K562 (cell line): ENCODE measurements around the gene CDC14A. TPM values are rescaled to one million over a fixed set of nuclear protein-coding genes. Genes with fewer than 3 reads are reported as not detected.

ENCODE experiments used
- ATAC-seq: fragments of 200-7000 bp; cut with Tn5 transposase; 3 replicates; pipeline ENCODE4 v1.9.1; 2020; ENCODE audit warnings: moderate library complexity
- BruUV-seq: library from RNA; stranded (reverse); fragments of 400-500 nt; replicated peaks from 2 replicates; lab custom pipeline; 2021; lab: Mats Ljungman, UMichigan
- CTCF ChIA-PET: fragments of 300-600 bp; formaldehyde crosslinking; extraction: SDS; loops from one replicate; lab custom pipeline; 2021; ENCODE audit warnings: low intra/inter-chr PET ratio; lab: Yijun Ruan, JAX
- POLR2A ChIA-PET: fragments of 300-600, 350-650 bp; sonication (Branson Sonifier 250); formaldehyde crosslinking; extraction: SDS; loops from one replicate; lab custom pipeline; 2021; ENCODE audit warnings: antibody characterized with exemption, inconsistent platforms; lab: Yijun Ruan, JAX
- DNase-seq, 4 experiments: peaks; one replicate each; pipeline versions ENCODE4 v3.0.0 to v3.0.0-alpha.2; 2011 to 2018; ENCODE audit warnings: low spot score in 3 of 4, mixed read lengths in 3 of 4; ENCODE audit errors: extremely low read depth in 1 of 4
- FAIRE-seq: peaks from 2 replicates; lab custom pipeline; 2011; peaks lifted over from hg19 to GRCh38; lab: Jason Lieb, UNC
- H2AFZ ChIP-seq: 2 replicates; pipeline ENCODE4 v1.6.0; 2011; ENCODE audit warnings: low read depth, low read length, control low read depth, inconsistent platforms
- H3K27ac ChIP-seq: fragments of 200-600 bp; 3 replicates; pipeline ENCODE4 v1.8.0; 2011; ENCODE audit warnings: low read depth, mild to moderate bottlenecking, control low read depth, inconsistent platforms, low read length, moderate library complexity, mixed read lengths; ENCODE audit errors: extremely low read depth
- H3K27me3 ChIP-seq, 2 experiments: fragments of 300-600 bp in 1 of 2; 2 replicates in 1 of 2; 3 replicates in 1 of 2; pipeline versions ENCODE4 v1.6.0 to v1.8.0; 2011; ENCODE audit warnings: inconsistent platforms in 2 of 2, low read length in 2 of 2, mild to moderate bottlenecking in 1 of 2, mixed read lengths in 1 of 2, moderate library complexity in 1 of 2; ENCODE audit not compliant: control insufficient read depth in 2 of 2, insufficient read depth in 2 of 2
- H3K36me3 ChIP-seq: fragments of 300-600 bp; 3 replicates; pipeline ENCODE4 v1.8.0; 2011; ENCODE audit warnings: mild to moderate bottlenecking, low read length, inconsistent platforms; ENCODE audit not compliant: control insufficient read depth, insufficient read depth
- H3K4me1 ChIP-seq, 2 experiments: fragments of 200-600 bp in 1 of 2; replicated peaks in 1 of 2; 2 replicates in 1 of 2; 3 replicates in 1 of 2; pipeline versions ENCODE4 v1.5.1 to v1.8.0; 2011; ENCODE audit warnings: inconsistent platforms in 2 of 2, low read length in 2 of 2, mild to moderate bottlenecking in 1 of 2, mixed read lengths in 1 of 2, moderate library complexity in 1 of 2; ENCODE audit not compliant: control insufficient read depth in 2 of 2, insufficient read depth in 2 of 2
- H3K4me2 ChIP-seq: 2 replicates; pipeline ENCODE4 v1.6.1; 2011; ENCODE audit warnings: low read length, control low read depth, inconsistent platforms, mixed read lengths; ENCODE audit not compliant: insufficient read depth
- H3K4me3 ChIP-seq: fragments of 200-600 bp; sonication (generic), shearing (Covaris generic); 2 replicates; pipeline ENCODE4 v1.5.1; 2016; ENCODE audit warnings: control low read depth, inconsistent platforms
- H3K79me2 ChIP-seq: fragments of 200-600 bp; 3 replicates; pipeline ENCODE4 v1.8.0; 2011; ENCODE audit warnings: low read length, inconsistent platforms; ENCODE audit not compliant: control insufficient read depth, insufficient read depth
- H3K9ac ChIP-seq, 2 experiments: 2 replicates each; pipeline versions ENCODE4 v1.6.0 to v1.6.1; 2011; ENCODE audit warnings: low read depth in 2 of 2, low read length in 2 of 2, control low read depth in 1 of 2, inconsistent platforms in 1 of 2, mild to moderate bottlenecking in 1 of 2, mixed read lengths in 1 of 2; ENCODE audit not compliant: insufficient read depth in 1 of 2
- H3K9me1 ChIP-seq: one replicate; pipeline ENCODE4 v1.6.0; 2011; ENCODE audit warnings: inconsistent platforms, mild to moderate bottlenecking, low read length, moderate library complexity; ENCODE audit not compliant: control insufficient read depth, insufficient read depth
- H3K9me3 ChIP-seq: replicated peaks from 2 replicates; pipeline ENCODE4 v1.5.1; 2011; ENCODE audit warnings: low read depth, low read length, inconsistent platforms; ENCODE audit not compliant: control insufficient read depth, insufficient read depth
- H4K20me1 ChIP-seq: replicated peaks from 2 replicates; pipeline ENCODE4 v1.6.1; 2011; ENCODE audit warnings: low read length, inconsistent platforms, mixed read lengths; ENCODE audit not compliant: control insufficient read depth, insufficient read depth
- ARHGAP35 ChIP-seq: fragments of 450-650 bp; IDR thresholded peaks from 2 replicates; pipeline ENCODE4 v1.6.1; 2018; ENCODE audit not compliant: partially characterized antibody
- ARID1B ChIP-seq: fragments of 450-650 bp; IDR thresholded peaks from 2 replicates; pipeline ENCODE4 v1.6.1; 2016; ENCODE audit warnings: antibody characterized with exemption, mild to moderate bottlenecking, inconsistent platforms
- CCNT2 ChIP-seq: IDR thresholded peaks from 2 replicates; pipeline ENCODE4 v1.6.1; 2011; ENCODE audit warnings: borderline replicate concordance, low read depth, mild to moderate bottlenecking, moderate library complexity, mixed read lengths, low read length; ENCODE audit not compliant: insufficient read length; ENCODE audit errors: extremely low read depth
- KAT7 ChIP-seq: sonication (generic); formaldehyde crosslinking; IDR thresholded peaks from 2 replicates; pipeline ENCODE4 v1.8.0; 2022; ENCODE audit warnings: missing genetic modification reagents, mild to moderate bottlenecking, borderline replicate concordance
- LARP7 ChIP-seq: fragments of 450-650 bp; IDR thresholded peaks from 2 replicates; pipeline ENCODE4 v1.6.1; 2016
- MEIS2 ChIP-seq: fragments of 450-650 bp; IDR thresholded peaks from 2 replicates; pipeline ENCODE4 v1.6.1; 2014; ENCODE audit warnings: mild to moderate bottlenecking; ENCODE audit not compliant: partially characterized antibody
- MIER1 ChIP-seq: fragments of 450-650 bp; IDR thresholded peaks from 2 replicates; pipeline ENCODE4 v1.6.1; 2016; ENCODE audit warnings: antibody characterized with exemption, mild to moderate bottlenecking, low read depth
- SNIP1 ChIP-seq: fragments of 450-650 bp; IDR thresholded peaks from 2 replicates; pipeline ENCODE4 v1.7.1; 2017; ENCODE audit warnings: low read depth, mild to moderate bottlenecking
- TFAP4 ChIP-seq: sonication (generic); formaldehyde crosslinking; IDR thresholded peaks from 2 replicates; pipeline ENCODE4 v1.8.0; 2022; ENCODE audit warnings: missing genetic modification reagents, mild to moderate bottlenecking, moderate library complexity, borderline replicate concordance
- THAP12 ChIP-seq: fragments of 250-450 bp; sonication (Bioruptor Pico); IDR thresholded peaks from 2 replicates; pipeline ENCODE4 v1.9.0; 2021; ENCODE audit warnings: mild to moderate bottlenecking, inconsistent platforms
- ZBTB9 ChIP-seq: fragments of 450-650 bp; formaldehyde crosslinking; IDR thresholded peaks from 2 replicates; pipeline ENCODE4 v1.4.0; 2020; ENCODE audit warnings: mild to moderate bottlenecking, moderate library complexity
- ZNF23 ChIP-seq: fragments of 250-450 bp; sonication (Bioruptor Pico); IDR thresholded peaks from 2 replicates; pipeline ENCODE4 v1.4.0; 2020; ENCODE audit warnings: mild to moderate bottlenecking
- ZNF280A ChIP-seq: fragments of 450-650 bp; IDR thresholded peaks from 2 replicates; pipeline ENCODE4 v1.6.1; 2018; ENCODE audit warnings: mild to moderate bottlenecking, low read depth; ENCODE audit not compliant: partially characterized antibody
- WGBS: fragments of 100-300 bp; shearing (Covaris generic); methylation state at CpG from one replicate; pipeline ENCODE4 v1.1.6; 2016; ENCODE audit warnings: low coverage, mixed read lengths; ENCODE audit not compliant: insufficient coverage; ENCODE audit errors: missing lambda C conversion rate; 5-methylcytosine and 5-hydroxymethylcytosine counted together
- in situ Hi-C: fragments of 300-500 bp; cut with MboI; formaldehyde crosslinking; loops from 4 replicates; pipeline ENCODE4 v1.15.0; 2018; ENCODE audit warnings: inconsistent platforms, mixed read lengths
- intact Hi-C: fragments of 100-400 bp; cut with micrococcal nuclease; formaldehyde crosslinking; loops from 2 replicates; pipeline ENCODE4 v1.14.2; 2022
- polyA plus RNA-seq, 8 experiments: library from polyadenylated mRNA; depleted of rRNA in 4 of 8; stranded (reverse) in 5 of 8; unstranded in 3 of 8; fragments of >200 nt; fragmentation: Nextera tagmentation in 2 of 8; fragmentation: Illumina TruSeq in 1 of 8; extraction: Ambion mirVana in 2 of 8; extraction: Trizol in 1 of 8; gene quantifications; 2 replicates each; pipeline versions ENCODE4 v1.2.1 to v1.2.3, GENCODE V29; 2011 to 2014; ENCODE audit warnings: inconsistent platforms in 1 of 8, missing spikeins in 1 of 8
- total RNA-seq, 7 experiments: library from RNA; depleted of rRNA in 6 of 7; stranded (reverse); fragments of >200 nt in 6 of 7; fragmentation: Illumina TruSeq in 2 of 7; extraction: Trizol in 2 of 7; gene quantifications; 2 replicates each; pipeline versions ENCODE4 v1.2.1 to v1.2.3, GENCODE V29; 2011 to 2021; ENCODE audit warnings: low replicate concordance in 1 of 7

Gene CDC14A
- total and polyA plus RNA-seq, 9 of the 15 experiments (the other 6 are each of a cell fraction or from before 2014, with no cell fraction given): 17.0 to 74.3 (median 33.4) TPM

GRCh38 chr1:100422065-100422464 lies 69.8 kb downstream of the CDC14A start:
- Histone ChIP-seq H4K20me1 (no peaks in the 10 kb centered on the region), H3K27me3 (no peaks in the 10 kb centered on the region), H3K4me2 (no peak overlapping the region), H2AFZ (no peak overlapping the region), H3K27ac (no peak overlapping the region), H3K9me3 (no peaks in the 10 kb centered on the region), H3K79me2 (peaks cover 67% of the 10 kb centered on the region), H3K36me3 (peaks cover 54% of the 10 kb centered on the region; the same call in 2 of the 3 replicates), H3K9ac (no peak overlapping the region), H3K4me3 (no peak overlapping the region), H3K4me1 (no peaks in the 10 kb centered on the region), H3K9me1 (no peaks in the 10 kb centered on the region)
- intact Hi-C loops (no loop called here), in situ Hi-C loops (no loop called here)
- FAIRE-seq (no peak), ATAC-seq (no peak), DNase-seq (no peak)
- WGBS: 100% methylated on average over 2 of the region's 2 CpGs
- TF ChIP-seq MIER1 (no peak), ARID1B (no peak), LARP7 (no peak), CCNT2 (no peak), MEIS2 (no peak), ZNF23 (CRISPR knock-in tag) (no peak), ZBTB9 (no peak), KAT7 (CRISPR knock-in tag) (no peak), THAP12 (CRISPR knock-in tag) (no peak), SNIP1 (no peak), TFAP4 (no peak), ARHGAP35 (no peak), ZNF280A (no peak)
- no TSS peak for BruUV-seq
- CTCF ChIA-PET: no interaction called here
- POLR2A ChIA-PET: interaction anchor here (0.9 to 4.0 kb wide), 6 partner anchors 9 to 68 kb away, joined by 3 to 23 read pairs (median 3); no protein-coding TSS in a partner anchor
